GM18508 (cell line): ENCODE data around the gene FRAT1.
A peak's percentile ranks its signal among the peaks of the same experiment; 100 is the strongest.
"Not testable (repeated sequence)": the region's sequence is repeated elsewhere in the genome, so short reads cannot be mapped to it uniquely, and the experiment has no call there.

Experiments
- ATAC-seq: cut with Tn5 transposase; IDR thresholded peaks from one replicate; pipeline ENCODE4 v1.9.1; 2021; ENCODE audit warnings: moderate number of reproducible peaks; ENCODE audit not compliant: insufficient read depth, unreplicated experiment

Gene FRAT1, protein sequence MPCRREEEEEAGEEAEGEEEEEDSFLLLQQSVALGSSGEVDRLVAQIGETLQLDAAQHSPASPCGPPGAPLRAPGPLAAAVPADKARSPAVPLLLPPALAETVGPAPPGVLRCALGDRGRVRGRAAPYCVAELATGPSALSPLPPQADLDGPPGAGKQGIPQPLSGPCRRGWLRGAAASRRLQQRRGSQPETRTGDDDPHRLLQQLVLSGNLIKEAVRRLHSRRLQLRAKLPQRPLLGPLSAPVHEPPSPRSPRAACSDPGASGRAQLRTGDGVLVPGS

DNA sequence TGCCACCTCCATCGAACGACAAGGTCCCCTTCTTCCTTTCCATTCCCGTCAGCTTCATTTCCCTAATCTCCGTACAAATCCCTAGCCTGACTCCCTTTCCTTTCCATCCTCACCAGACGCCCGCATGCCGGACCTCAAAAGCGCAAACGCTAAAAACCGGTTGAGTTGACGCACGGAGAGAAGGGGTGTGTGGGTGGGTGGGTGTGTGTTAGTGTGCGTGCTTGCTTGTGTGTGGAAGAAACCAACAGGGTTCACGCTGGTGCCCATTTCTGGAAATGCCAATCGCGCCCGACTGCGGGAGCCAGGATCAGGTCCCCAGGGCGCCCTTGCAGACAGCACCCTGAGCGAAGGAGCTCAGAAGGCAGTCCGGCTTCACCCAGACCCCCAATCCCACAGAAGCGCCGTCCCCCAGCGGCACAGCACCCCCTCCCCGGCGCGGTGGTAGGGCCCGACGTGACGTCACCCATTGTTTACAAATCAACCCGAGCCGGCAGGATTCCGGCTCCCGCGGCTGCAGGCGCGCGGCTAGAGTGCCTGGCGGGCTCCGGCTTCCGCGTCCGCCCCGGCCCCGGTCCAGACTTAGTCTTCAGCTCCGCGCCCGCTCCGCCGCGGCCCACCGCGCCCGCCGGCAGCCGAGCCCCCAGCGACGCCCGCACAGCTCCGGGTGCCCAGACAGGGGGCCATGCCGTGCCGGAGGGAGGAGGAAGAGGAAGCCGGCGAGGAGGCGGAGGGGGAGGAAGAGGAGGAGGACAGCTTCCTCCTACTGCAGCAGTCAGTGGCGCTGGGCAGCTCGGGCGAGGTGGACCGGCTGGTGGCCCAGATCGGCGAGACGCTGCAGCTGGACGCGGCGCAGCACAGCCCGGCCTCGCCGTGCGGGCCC lies at the start of gene FRAT1:
FRAT1 (plus strand) TSS at position 500 of the 880 bp plus-strand sequence; CDS start at position 683, 183 bp downstream.
- ATAC-seq: peak; percentile 74

DNA sequence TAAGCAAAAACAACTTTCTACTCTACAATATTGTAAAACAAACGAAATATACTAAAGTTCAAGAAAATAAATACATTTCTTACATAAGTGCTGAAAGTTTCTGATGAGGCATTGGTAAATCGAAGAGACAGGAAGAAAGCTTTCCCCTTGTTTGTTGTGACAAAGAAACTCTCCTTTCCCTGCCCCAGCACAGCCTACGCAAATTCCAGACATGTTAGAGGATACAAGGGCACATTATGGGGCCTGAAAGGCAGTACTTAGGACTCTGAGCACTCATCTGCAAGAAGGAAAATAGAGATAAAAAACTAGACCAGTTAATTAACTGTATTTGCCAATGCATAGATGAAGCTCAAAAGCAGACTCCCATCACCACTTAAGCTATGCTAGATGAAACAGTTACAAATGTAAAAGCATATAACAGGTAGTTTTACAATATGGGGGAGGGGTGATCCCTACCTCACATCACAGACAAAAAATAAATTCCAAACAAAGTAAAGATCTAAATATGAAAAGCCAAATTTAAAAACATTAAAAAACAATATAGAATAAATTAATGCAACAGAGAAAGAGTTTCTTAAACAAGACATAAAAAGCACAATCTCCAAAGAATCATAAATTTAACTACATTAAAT lies 48.4 kb upstream of the FRAT1 start:
- no peak for ATAC-seq

DNA sequence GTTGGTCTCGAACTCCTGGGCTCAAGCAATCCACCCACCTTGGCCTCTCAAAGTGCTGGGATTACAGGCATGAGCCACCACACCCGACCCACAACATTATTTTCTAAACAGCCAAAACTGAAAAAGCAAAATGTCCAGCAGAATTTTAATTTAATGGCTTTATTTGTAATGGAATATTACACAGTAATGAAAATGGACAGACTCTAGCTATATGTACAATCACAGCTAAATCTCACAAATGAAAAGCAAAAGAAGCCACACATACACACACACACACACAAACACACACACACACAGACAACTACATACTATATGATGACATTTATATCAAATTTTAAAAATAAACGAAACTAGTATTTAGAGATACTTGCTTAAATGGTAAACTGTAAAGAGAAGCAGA lies 45.4 kb upstream of the FRAT1 start:
- no peak for ATAC-seq

DNA sequence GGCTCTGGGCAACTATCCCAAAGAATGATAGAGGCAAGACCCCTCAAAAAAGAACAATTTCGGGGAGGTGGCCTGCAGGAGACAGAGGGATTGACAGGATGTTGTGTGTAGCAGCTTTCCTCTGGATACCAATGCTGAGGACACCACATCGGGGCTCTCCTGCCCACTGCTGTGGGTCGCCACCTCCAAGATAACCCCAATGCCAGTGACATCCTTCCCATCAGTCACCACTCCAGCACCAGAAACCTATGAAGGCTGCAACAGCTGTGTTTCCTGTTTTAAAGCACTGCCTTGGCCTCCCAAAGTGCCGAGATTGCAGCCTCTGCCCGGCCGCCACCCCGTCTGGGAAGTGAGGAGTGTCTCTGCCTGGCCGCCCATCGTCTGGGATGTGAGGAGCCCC lies 44.2 kb upstream of the FRAT1 start:
- no peak for ATAC-seq

DNA sequence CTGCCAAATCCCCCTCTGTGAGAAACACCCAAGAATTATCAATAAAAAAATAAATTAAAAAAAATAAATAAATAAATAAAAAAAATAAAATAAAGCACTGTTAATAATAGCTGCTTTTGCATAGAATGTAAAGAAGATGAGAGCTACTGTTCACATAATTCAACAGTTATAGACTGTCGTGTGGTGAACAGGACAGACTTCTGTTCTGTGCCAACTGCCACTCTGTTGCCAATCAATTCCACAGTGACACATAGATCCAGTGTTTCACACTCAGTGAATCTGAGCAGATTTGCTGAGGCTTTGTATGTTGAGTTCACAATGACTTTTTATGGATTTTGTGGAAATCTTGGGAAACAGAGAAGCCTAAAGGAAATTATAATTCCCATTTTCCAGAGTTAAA lies 41.5 kb upstream of the FRAT1 start:
- ATAC-seq: no peak

DNA sequence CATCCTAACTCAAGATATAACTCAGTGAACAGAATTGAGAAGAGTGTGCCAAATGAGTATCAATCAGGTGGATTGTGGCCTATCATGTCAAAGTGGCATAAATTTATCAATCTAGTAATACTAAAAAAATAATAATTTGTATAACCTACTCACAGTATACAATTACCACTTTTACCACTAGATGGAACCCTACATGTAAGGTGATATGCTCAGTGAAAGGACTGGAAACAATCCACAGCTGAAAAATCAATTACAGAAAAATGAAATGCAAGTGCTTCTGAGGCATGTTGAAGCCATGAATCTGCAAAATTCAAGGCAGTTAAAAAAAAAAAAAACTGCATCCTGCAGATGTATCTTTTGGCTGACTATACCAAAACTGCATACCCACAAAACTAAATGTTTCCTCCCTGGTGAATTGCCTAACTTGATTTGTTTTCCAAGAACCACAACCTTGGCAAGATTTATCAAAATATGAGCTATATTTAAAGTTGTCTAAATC lies 40.5 kb upstream of the FRAT1 start:
- no peak for ATAC-seq

DNA sequence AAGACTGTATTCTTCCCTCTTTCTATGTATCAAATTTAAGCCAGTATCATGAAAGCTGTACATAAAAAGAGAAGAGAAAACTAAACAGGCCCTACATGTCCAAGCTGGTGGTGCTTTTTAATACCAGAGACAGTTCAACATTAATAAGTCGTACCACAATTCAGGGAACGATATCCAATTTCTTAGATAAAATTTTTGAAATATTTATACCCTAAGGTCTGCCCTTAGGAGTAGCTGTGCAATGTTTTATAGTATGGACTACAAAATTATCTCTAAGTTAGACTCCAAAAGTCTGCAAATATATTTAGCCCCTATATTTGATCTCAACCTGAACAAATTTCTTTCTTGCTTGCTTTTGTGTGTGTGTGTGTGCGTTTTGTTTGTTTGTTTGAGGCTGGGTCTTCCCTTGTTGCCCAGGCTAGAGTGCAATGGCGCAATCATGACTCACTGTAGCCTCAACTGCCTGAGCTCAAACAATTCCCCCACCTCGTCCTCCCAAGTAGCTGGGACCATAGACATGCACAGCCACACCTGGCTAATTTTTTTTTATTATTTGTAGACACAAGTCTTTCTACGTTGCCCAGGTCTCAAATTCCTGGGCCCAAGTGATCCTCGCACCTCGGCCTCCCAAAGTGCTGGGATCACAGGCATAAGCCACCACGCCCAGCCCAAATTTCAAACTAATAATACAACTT lies 39.8 kb upstream of the FRAT1 start:
- ATAC-seq: no peak

DNA sequence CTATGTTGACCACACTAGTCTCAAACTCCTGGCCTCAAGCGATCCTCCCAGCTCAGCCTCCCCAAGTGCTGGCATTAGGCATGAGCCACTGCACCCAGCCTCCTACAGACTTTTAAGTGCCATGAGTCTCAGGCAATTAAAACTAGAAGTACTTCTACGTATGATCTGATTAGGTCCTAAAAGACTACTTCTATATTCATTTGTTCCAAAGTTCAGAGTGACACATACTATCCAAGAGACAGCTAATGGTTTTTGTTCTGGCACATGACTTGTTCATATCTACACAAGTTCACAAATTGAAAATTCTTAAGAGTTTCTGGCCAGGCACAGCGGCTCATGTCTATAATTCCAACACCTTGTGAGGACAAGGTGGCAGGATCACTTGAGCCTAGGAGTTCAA lies 38.3 kb upstream of the FRAT1 start:
- no peak for ATAC-seq

DNA sequence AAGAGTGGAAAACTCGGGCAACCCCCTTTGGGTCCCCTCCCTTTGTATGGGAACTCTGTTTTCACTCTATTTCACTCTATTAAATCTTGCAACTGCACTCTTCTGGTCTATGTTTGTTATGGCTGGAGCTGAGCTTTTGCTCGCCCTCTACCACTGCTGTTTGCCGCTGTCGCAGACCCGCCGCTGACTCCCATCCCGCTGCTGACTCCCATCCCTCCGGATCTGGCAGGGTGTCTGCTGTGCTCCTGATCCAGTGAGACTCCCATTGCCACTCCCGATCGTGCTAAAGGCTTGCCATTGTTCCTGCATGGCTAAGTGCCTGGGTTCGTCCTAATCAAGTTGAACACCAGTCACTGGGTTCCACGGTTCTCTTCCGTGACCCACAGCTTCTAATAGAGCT lies 29.0 kb upstream of the FRAT1 start:
- ATAC-seq: not testable (repeated sequence)

DNA sequence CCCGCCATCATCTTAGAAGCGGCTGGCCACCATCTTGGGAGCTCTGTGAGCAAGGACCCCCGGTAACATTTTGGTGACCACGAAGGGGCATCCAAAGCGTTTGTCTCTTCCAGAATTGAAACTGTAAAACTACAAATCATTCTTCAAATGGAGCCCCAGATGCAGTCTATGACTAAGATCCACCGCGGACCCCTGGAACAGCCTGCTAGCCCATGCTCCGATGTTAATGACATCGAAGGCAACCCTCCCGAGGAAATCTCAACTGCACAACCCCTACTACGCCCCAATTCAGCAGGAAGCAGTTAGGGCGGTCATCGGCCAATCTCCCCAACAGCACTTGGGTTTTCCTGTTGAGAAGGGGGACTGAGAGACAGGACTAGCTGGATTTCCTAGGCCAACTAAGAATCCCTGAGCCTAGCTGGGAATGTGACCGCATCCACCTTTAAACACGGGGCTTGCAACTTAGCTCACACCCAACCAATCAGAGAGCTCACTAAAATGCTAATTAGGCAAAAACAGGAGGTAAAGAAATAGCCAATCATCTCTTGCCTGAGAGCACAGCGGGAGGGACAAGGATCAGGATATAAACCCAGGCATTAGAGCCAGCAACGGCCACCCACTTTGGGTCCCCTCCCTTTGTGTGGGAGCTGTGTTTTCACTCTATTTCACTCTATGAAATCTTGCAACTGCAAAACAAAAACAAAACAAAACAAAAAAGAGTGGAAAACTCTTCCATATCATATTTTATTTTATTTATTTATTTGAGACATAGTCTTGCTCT lies 28.3 kb upstream of the FRAT1 start:
- not testable (repeated sequence) for ATAC-seq

DNA sequence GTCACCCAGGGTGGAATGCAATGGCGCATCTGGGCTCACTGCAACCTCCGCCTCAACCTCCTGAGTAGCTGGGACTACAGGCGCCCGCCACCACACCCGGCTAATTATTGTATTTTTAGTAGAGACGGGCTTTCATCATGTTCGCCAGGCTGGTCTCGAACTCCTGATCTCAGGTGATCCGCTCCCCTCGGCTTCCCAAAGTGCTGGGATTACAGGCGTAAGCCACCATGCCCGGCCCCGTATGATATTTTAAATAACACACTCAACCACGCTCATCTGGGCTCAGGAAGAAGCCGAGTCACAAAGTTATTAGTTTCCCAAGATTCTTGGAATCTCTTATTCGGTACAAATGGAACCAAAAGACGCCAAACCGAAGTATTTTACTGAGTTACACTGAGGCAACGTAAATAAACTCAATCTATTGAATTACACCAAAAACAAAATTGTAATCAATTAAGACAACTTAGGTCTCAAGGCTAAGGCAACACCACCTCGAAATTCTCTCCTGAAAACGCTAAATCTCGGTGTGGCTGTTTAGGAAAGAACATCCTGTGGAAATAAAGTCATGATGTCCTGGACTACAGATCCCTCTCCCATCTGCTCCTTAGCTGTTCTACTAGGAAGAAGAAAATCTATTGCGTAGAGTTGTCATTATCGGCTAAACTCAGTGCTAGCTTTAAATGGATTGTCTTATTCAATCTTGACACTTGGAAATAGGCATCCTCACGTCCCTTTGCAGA lies 27.5 kb upstream of the FRAT1 start:
- no peak for ATAC-seq

DNA sequence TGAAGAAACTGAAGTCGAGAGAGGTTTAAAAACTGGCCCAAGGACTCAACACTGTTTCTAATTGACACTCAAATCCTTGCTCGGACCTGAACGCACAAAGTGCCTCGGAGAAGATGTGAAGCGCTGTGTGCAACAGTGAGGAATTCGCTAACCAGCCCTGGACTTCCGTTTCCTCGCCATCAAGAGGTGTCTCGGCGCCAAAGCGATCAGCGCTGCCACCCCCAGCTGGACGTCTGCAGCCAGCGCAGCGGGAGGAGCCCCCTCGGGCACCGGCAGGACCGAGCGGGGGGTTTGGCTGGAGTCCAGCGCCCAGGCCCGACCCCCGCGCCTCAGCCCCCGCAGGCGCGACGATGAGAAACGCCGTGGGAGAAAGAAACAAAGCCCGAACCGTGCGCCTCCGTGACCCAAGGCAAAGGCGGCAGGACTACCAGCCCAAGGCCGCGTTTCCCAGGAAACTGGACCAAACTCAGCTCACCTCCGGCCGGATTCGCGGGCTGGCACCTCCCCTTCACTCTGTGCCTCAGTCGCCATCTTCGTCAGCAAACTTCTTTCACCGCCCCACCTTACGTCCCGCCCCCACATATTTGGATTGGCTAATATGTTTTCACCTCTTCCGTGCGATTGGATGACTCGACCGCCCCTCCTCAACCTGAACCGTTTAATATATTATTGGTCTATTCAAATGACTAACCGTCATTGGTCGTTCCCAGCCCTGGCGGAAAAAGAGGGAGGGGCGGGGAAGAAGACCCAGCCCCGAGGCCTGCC lies 26.8 kb upstream of the FRAT1 start, which contains the start of gene ARHGAP19:
ARHGAP19 (minus strand) TSS at position 541 of the 765 bp plus-strand sequence; CDS start at position 531, 10 bp downstream.
- ATAC-seq: peak; percentile 92

DNA sequence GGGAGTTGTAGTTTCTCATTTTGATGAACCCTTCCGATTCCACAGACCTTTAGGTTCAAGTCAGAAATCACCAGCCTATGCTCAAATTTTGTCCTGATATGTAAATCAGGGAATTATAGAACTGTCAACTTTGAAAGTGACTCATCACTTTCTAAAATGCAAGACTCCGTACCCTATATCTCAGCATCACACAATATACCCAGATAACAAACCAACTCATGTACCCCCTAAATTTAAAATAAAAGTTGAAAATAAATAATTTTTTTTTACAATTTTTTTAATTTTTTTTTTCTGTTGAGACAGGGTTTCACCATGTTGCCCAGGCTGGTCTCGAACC lies 26.2 kb upstream of the FRAT1 start:
- no peak for ATAC-seq

DNA sequence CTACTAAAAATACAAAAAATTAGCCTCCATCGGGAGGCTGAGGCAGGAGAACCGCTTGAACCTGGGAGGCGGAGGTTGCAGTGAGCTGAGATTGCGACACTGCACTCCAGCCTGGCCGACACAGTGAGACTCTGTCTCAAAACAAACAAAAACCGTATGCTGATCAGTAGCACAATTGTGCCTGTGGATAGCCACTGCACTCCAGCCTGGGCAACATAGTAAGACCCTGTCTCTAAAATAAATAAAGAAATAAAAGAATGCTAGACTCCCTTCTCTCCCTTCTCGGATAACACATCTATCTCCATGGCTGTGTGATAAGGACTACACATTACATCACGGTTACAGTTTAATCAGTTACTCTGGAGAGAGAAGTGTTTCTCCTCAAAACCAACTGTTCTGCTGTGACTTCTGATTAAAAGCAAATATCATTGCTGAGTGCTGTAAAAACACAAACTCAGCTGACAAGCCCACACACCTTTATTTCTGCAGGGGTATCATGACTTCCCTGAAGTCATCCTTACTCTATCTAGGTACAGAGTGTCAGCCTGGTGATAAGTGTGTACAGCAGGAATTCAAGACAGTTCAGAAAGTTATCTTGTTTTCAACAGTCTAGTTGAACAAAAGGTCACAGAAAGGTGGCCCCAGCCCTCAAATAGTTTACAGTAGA lies 21.4 kb upstream of the FRAT1 start:
- no peak for ATAC-seq

DNA sequence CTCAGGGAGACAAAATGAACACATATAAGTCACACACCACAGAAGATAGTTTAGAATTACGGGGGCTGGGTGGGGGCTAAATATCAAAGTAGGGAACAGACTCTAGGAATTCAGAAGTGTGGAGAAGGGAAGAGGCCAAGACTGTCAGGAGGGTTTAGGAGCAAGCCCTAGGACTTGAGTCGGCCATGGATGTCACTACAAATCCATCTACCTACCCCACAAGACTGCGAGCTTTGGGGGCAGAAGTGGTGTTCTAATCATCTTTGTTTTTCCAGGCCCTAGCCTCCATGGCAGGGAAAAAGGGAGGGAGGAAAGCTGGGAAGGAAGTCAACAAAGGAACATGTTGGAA lies 20.9 kb upstream of the FRAT1 start:
- no peak for ATAC-seq

DNA sequence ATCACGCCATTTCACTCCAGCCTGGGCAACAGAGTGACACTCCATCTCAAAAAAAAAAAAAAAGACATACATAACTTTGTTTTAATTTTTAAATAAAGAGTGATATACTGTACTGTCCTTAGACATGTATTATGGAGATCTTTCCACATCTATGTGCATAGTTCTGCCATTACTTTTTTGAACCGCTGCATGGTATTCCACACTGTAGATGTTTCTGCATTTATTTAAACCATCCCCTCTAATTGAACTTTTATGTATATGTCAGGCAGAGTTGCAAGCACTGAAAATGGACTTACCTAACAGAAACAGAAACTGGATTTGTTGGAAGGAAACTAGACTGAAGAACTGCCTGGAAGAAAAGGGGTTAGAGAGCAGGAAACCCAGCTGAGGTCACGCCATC lies 18.1 kb upstream of the FRAT1 start:
- ATAC-seq: no peak

DNA sequence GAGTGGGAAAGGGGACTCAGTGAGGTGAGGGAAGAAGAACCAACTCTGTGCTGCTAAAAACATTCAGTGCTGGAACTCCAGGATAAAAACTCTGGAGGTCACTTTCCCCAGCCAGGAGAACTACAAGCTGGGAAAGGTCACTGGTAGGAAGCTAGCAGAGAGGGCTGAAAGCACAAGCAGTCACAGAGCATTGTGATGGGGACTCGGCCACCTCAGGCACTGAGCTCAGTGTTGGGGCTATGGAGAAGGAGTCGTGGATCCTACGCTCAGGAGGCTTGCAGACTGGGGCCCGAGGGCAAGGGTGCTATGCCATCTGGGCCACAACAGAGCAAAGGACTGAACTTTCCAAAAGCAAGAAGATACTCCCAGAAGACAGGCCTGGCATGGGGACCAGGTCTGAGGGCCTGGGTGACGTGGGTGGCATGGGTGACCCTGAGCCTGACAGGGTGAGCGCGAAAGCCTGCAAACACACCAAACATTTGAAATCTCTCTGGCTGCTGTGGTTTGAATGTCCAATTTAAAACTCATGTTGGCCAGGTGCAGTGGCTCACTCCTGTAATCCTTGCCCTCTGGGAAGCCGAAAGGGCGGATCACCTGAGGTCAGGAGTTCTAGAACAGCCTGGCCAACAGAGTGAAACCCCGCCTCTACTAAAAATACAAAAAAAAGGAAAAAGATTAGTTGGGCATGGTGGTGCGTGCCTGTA lies 16.8 kb upstream of the FRAT1 start:
- ATAC-seq: no peak
